Kidney (tissue), 14 donors: ENCODE measurements around the gene LMOD2. TPM values are rescaled to one million over a fixed set of nuclear protein-coding genes. Genes with fewer than 3 reads are reported as not detected.

Experiments
- DNase-seq, 5 donors: peaks; one replicate each; pipeline ENCODE4 v3.0.0-alpha.2; 2013 to 2020
- FAIRE-seq: peaks from 2 replicates; lab custom pipeline; 2012; peaks lifted over from hg19 to GRCh38; lab: Jason Lieb, UNC
- H3K27ac ChIP-seq, 2 donors: one replicate each; pipeline ENCODE4 v1.7.0; 2013; ENCODE audit warnings: low read depth in 2 of 2, low read length in 2 of 2, inconsistent platforms in 1 of 2
- H3K27me3 ChIP-seq: one replicate; pipeline ENCODE4 v1.7.1; 2013; ENCODE audit warnings: low read length, inconsistent platforms; ENCODE audit not compliant: control insufficient read depth, insufficient read depth
- H3K36me3 ChIP-seq, 3 donors: one replicate each; pipeline versions ENCODE4 v1.7.0 to v1.7.1; 2013; ENCODE audit warnings: low read length in 3 of 3, control low read depth in 1 of 3, inconsistent platforms in 1 of 3; ENCODE audit not compliant: insufficient read depth in 3 of 3, control insufficient read depth in 2 of 3
- H3K4me1 ChIP-seq, 3 donors: one replicate each; pipeline versions ENCODE4 v1.7.0 to v1.7.1; 2013; ENCODE audit warnings: low read length in 3 of 3, inconsistent platforms in 1 of 3, low read depth in 1 of 3; ENCODE audit not compliant: control insufficient read depth in 2 of 3, insufficient read depth in 2 of 3
- H3K4me3 ChIP-seq, 3 donors: one replicate each; pipeline versions ENCODE4 v1.7.0 to v1.8.1; 2013; ENCODE audit warnings: low read length in 3 of 3, control low read depth in 1 of 3, inconsistent platforms in 1 of 3
- H3K9ac ChIP-seq, 3 donors: one replicate each; pipeline versions ENCODE4 v1.7.0 to v1.7.1; 2013; ENCODE audit warnings: low read length in 3 of 3, control low read depth in 1 of 3, inconsistent platforms in 1 of 3
- H3K9me3 ChIP-seq, 3 donors: one replicate each; pipeline versions ENCODE4 v1.7.0 to v1.7.1; 2013; ENCODE audit warnings: low read length in 3 of 3, control low read depth in 1 of 3, inconsistent platforms in 1 of 3; ENCODE audit not compliant: control insufficient read depth in 2 of 3, insufficient read depth in 1 of 3
- intact Hi-C: fragments of 100-400 bp; cut with DNase I; formaldehyde crosslinking; loops from one replicate; pipeline ENCODE4 v1.11.1; 2022
- polyA plus RNA-seq: library from polyadenylated mRNA; stranded (reverse); fragments of 350-450 nt; fragmentation: Illumina TruSeq; extraction: RNeasy Lipid Tissue Mini Kit (QIAGEN cat#74804); gene quantifications from one replicate; pipeline ENCODE4 v1.2.3, GENCODE V29; 2014; ENCODE audit warnings: low read depth, low replicate concordance; ENCODE audit not compliant: insufficient read depth
- total RNA-seq: library from RNA; stranded (reverse); fragmentation: NEBNext Ultra II Directional; extraction: Animal tissue kit (Norgen Biotek cat#: 25700); gene quantifications from one replicate; pipeline ENCODE4 v1.2.1, GENCODE V29; 2021
- TF ChIP-seq, protein P1 (sequence below): IDR thresholded peaks from 3 replicates; pipeline ENCODE4 v1.5.1; 2012; ENCODE audit warnings: mild to moderate bottlenecking, moderate library complexity, borderline replicate concordance; ENCODE audit not compliant: insufficient read depth; ENCODE audit errors: extremely low read depth
- donor health status: control.
- donor health status: control.
- donor health status: control.
- donor health status: control.
- donor health status: control.
- donor health status: DM: yes; HTN: yes; CAD: no.
- donor health status: Normal renal cell carcinoma (clear cell type).

LMOD2 gene
- total and polyA plus RNA-seq, 2 donors from 2014 or later = not detected

DNA sequence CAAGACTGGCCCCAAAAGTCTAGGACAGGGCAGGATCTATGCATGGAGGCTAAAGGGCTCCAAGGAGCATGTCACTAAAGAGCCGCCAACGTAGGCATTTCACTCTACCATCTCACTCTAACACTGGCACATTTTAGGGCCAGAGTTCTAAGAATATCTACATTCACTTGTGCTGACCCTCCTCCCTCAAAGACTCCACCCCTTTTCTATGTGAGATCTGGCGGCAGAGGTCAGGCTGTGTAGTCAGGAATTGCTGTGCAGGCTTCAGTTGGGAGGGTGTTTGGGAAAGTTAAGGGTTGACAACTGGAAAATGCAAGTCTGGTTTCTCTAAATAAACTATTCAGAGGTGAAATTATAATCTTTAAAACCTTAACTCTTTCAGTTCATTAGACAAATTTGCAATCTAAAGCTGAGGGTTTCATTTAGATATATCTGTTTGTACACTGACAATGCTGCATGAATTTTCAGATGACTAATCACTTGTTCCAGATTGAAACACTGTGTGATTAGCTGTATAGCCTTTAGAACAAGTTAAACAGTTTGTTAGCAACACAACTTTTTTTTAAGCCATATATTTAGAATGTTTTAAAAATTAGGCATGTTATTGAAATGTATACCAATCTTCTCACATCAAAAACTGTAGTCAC lies 18.2 kb downstream of the LMOD2 start:
- TF ChIP-seq, protein P1, sequence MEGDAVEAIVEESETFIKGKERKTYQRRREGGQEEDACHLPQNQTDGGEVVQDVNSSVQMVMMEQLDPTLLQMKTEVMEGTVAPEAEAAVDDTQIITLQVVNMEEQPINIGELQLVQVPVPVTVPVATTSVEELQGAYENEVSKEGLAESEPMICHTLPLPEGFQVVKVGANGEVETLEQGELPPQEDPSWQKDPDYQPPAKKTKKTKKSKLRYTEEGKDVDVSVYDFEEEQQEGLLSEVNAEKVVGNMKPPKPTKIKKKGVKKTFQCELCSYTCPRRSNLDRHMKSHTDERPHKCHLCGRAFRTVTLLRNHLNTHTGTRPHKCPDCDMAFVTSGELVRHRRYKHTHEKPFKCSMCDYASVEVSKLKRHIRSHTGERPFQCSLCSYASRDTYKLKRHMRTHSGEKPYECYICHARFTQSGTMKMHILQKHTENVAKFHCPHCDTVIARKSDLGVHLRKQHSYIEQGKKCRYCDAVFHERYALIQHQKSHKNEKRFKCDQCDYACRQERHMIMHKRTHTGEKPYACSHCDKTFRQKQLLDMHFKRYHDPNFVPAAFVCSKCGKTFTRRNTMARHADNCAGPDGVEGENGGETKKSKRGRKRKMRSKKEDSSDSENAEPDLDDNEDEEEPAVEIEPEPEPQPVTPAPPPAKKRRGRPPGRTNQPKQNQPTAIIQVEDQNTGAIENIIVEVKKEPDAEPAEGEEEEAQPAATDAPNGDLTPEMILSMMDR = no peak
- H3K4me3 ChIP-seq = no peak overlapping the region
- H3K27me3 ChIP-seq = no peaks in the 10 kb centered on the region
- no peak for DNase-seq
- H3K36me3 ChIP-seq = no peaks in the 10 kb centered on the region
- peaks cover 0 to 3% (median 0%) of the 10 kb centered on the region in 3 donors for H3K4me1 ChIP-seq
- no peaks in the 10 kb centered on the region for H3K9me3 ChIP-seq
- H3K27ac ChIP-seq = no peak overlapping the region
- intact Hi-C loops = no loop called here
- no peak for FAIRE-seq
- H3K9ac ChIP-seq = no peak overlapping the region

DNA sequence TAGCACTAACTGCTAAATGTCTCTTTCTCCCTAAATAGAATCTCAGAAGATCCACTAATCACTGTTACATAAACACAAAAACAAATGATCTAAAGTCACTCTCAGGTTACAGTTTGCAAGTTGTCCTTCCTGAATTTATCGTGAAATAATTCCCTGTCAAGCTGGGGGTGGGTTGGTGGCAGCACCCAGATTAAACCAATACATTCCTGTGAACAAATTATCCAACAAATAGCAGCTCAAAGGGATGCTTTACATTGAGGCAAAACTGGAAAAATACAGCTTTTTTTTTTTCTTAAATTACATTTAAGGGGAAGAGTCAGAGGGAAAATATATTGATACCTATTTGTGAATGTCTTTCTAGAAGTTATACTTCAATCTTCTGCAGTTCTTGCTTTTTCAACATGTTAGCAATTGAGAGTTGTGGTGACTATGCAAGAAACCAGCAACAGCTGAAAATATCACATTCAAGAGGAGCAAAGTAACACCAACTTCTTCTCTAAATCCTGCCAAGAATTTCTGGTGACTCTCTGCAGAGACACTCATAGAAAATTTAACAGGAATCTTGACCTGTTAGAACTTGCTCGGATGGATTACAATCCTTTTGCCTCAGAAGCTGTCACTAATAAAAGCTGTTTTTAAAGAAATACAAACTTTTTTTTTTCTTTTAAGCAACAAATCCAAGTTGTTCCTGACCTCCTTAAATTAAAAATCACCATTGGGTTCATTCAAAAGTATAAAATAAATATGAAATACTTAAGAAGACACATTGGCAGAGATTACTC lies 18.9 kb downstream of the LMOD2 start:
- intact Hi-C loops = no loop called here

DNA sequence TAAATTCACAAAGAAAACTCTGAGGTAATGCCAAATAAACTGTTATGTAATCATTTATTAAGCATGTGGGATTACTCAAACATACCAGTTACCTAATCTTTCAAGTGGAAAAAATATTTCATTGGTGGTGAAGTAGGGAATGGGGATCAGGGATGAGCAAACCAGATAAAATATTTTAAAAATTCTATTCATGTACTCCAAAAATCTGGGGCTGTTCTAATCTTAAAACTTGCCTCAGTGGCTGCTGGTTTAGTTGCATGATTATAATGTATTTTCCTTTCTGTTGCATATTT lies 19.5 kb downstream of the LMOD2 start:
- Histone ChIP-seq H3K4me3 (no peak overlapping the region), H3K9me3 (no peaks in the 10 kb centered on the region), H3K27me3 (no peaks in the 10 kb centered on the region), H3K4me1 (peaks cover 0 to 3% (median 0%) of the 10 kb centered on the region in 3 donors), H3K27ac (no peak overlapping the region), H3K36me3 (no peaks in the 10 kb centered on the region), H3K9ac (no peak overlapping the region)
- TF ChIP-seq, protein P1 = no peak
- intact Hi-C loops = no loop called here
- FAIRE-seq (no peak), DNase-seq (no peak)

More for the DNA sequence above, 18.9 kb downstream of the LMOD2 start:
- TF ChIP-seq, protein P1 = no peak
- Histone ChIP-seq H3K27ac (no peak overlapping the region), H3K36me3 (no peaks in the 10 kb centered on the region), H3K27me3 (no peaks in the 10 kb centered on the region), H3K4me3 (no peak overlapping the region), H3K4me1 (peaks cover 0 to 3% (median 0%) of the 10 kb centered on the region in 3 donors), H3K9me3 (no peaks in the 10 kb centered on the region), H3K9ac (no peak overlapping the region)
- DNase-seq = no peak
- no peak for FAIRE-seq
